IPS DF 19.7 (cell line): ENCODE results near the gene TUBGCP2.
"Not testable (repeated sequence)": the region's sequence is repeated elsewhere in the genome, so short reads cannot be mapped to it uniquely, and the experiment has no call there.

Source experiments
- DNase-seq: peaks from one replicate; pipeline ENCODE4 v3.0.0-alpha.2; 2013; ENCODE audit warnings: low read depth, low spot score

The TUBGCP2 gene

DNA sequence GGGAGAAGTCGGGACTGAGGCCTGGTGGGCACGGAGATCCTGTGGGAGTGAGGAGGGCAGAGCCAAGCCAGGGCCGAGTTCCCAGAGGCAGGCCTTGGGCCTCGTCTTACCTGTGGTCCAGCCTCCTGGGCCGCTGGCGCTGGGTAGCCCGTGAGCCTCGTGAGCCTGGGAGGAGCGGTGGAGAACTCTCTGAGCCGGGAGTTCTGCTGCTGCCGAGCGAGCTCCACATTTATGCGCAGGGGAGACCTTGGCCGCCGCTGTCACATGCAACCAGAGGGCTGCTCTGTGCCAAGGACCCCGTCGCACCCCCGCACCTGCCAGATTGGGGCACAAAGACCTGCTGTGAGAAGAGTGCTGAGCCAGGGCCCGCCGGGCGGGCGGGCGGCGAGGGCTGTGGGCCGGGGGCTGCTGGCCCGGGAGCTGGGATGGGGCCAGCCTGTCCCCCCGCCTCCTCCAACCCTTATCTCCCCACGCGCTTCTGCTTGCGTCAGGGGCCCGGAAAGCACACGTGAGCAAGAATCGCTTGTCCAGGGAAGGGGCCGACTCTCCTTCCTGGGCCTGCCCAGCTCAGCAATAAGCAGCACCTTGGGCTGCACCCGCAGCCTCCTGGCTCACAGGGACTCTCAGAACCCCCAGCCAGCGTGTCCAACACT, 60.9 kb downstream of the TUBGCP2 start:
- no peak for DNase-seq

DNA sequence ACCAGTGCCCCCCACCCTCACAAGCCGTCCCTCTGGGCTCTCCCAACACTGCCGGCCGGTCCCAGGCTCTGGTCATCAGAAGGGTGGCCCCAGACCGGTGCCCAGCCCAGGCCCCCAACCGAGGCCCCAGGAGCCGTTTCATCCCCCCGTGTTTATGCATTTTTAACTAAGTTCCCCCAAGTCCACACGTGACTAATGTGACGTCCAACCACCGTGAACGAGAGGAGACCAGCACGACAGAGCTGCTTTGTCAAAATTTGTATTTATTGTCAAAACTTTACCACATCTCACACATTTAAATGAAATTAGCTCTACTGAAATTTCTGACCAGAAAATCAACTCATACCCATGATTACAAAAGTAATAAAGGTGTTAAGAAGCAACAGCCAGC, 62.4 kb downstream of the TUBGCP2 start:
- DNase-seq: no peak

DNA sequence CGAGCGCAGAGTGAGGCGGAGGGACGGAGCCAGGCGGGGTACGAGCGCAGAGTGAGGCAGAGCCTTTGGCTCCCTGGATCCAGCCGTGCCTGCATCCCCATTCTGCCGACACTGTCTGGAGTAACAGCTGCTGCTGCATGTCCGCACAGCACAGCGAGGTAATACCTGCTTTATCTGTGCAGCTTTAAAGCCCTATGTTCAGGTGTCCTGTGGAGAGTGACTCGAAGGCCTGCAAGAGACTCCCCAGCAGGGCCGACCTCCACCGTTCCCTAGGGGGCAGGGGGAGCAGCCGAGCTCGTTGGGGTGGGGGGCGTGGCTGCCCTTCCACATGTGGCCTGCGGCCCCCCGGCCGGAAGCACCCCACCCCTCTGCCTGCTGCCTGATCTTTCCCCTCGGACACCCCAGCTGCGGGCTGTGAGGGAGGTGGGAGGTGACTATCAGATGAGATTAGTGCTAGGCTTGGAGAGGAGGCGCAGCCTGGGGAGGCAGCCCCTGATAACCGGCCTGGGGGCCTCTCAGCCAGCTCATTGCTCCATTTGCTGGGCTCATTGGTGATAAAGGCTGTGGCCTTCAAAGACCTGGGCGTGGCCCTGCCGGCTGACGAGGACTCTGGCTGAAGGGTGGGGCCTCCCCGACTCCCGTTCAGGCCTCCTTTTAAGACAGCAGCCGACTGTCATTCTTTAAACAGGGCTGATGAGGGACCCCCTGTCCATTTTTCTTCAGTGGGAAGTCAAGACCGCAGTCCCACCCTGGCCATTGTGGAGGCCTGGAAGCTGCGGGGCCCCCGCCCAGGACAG, 63.0 kb downstream of the TUBGCP2 start:
- no peak for DNase-seq

DNA sequence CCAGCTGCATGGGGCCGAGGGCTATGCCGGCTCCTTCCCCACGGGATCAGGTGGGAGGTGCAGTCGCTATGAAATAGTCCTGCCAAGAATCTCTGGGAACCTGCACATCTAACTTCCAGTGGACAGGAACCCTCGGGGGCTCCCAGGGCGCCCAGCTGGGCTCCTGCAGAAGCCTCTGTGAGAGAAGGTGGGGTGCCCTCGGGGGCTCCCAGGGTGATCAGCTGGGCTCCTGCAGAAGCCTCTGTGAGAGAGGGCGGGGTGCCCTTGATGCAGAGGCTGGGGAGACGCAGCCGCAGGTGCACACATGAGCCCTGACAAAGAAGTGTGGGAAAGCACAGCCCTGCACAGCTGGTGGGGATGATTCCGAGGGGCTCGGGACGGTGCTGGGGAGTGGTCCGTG, 65.1 kb downstream of the TUBGCP2 start:
- no peak for DNase-seq

GRCh38 chr10:133242611-133243356, 65.9 kb downstream of the TUBGCP2 start:
- no peak for DNase-seq

DNA sequence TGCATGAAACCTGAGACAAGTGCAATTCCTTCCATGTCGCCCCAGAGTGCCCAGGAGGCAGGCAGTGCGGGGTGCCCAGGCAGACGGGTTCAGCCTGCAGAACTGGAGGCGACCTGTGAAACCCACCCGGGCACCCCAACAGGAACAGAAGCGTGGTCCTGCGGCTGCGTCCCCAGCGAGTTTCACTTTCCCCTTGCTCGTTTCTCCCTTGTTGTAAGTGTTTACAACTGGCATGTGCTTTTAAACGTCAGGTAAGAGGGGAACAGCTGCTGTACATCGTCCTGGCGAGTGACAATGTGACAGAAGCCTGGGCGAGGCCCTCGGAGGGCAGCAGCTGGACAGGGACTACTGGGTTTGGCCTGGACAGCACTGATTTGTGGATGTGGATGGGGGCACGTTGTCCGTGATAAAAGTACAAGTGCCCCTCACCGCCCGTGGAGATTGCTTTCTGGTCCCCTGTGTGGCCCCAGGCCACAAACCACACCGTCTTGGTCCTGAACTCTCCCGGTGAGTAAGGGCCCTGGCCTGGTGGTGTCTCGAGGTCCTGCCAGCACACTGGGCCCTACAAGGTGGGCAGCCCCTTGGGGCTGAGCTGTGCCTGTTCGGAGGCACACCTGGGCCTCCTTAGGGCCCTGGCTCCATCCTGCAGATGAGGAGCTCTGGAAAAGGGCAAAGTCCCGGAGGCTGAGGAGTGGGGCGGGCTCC, 67.0 kb downstream of the TUBGCP2 start:
- DNase-seq: no peak

DNA sequence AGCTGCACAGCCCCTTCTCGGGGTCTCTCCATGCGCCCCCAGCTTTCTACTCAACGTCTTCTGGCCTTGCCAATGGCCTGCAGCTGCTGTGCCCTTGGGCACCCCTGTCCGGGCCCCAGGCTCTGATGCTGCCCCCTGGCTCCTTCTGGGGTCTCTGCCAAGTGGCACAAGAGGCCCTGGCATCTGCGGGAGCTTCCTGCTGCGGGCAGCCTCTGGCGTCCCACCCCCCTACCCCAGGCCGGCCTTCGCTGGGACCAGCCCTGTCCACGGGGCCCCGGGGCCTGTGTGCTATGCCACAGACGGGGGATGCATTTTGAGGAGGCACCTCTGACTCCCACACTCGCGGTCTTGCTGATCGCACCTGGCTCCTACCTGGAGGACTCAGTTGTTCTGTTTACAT, 68.7 kb downstream of the TUBGCP2 start:
- DNase-seq: no peak

DNA sequence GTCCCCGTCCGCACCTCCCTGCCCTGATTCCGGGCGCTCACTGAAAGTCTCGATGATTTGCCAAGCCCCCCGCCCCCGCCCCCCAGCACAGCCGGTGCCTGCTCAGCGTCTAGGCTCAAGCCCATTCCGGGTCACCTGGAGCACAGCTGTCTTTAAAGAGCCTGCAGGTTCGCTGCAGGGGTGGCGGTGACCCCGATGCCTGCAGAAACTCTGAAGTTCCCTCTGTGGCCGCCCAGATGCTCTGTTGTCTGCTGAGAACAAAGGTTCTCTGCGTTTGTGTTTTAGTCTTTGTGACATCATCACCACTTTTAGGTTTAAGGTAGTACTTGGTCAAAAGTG, 70.2 kb downstream of the TUBGCP2 start:
- DNase-seq: no peak

DNA sequence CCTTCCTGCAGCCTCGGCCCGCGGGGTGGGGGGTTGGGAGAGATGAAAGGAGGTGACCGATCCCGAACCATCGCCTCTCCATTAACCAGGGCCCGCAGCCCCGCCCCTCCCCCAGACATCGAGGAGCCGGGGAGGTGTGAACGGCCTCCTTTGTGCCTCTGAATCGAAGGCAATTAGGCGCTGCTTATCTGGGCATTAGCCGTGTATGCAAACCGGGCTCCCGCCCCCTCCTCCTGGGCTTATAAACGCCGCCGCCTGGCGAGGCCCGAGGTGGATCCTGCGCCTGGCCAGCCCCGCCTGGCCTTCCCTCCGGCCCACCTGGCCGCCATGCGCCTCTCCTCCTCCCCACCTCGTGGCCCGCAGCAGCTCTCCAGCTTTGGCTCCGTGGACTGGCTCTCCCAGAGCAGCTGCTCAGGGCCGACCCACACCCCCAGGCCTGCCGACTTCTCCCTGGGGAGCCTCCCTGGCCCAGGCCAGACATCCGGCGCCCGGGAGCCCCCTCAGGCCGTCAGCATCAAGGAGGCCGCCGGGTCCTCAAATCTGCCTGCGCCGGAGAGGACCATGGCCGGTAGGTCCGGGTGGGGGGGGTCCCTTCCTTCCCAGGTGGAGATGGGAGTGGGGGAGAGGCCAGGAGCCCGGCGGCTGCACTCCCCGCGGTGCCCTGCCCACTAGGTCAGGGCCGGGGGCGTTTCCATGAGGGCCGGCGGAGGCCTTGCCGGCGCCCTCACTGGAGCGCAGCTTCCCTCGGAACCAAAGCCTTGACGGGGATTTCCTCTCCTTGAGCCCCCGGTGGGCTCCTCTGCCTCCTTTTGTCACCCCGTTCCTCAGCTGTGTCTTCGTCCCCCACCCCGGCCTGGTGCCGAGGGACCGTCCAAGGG, 70.8 kb downstream of the TUBGCP2 start, which contains the start of gene VENTX:
Gene VENTX (plus strand): TSS at position 268 of the 878 bp plus-strand sequence. CDS start 60 bp downstream, at position 328.
- DNase-seq: no peak

DNA sequence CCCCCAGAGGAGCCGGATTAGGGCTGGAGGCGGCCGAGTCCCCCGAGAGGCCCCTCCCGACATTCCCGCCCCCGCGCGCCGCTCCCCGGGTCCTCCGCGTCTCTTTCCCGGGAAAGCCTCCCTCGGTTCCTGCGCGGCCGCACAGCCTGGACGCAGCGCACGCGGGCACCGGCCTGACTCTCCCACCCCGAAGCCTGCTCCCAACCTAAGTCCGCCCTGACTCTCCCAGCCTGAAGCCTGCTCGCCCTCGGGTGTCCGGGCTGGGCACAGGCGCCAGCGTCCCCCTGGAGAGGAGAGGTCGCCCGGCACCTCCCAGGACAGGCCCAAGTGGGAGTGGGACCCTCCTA, 71.5 kb downstream of the TUBGCP2 start:
- no peak for DNase-seq

DNA sequence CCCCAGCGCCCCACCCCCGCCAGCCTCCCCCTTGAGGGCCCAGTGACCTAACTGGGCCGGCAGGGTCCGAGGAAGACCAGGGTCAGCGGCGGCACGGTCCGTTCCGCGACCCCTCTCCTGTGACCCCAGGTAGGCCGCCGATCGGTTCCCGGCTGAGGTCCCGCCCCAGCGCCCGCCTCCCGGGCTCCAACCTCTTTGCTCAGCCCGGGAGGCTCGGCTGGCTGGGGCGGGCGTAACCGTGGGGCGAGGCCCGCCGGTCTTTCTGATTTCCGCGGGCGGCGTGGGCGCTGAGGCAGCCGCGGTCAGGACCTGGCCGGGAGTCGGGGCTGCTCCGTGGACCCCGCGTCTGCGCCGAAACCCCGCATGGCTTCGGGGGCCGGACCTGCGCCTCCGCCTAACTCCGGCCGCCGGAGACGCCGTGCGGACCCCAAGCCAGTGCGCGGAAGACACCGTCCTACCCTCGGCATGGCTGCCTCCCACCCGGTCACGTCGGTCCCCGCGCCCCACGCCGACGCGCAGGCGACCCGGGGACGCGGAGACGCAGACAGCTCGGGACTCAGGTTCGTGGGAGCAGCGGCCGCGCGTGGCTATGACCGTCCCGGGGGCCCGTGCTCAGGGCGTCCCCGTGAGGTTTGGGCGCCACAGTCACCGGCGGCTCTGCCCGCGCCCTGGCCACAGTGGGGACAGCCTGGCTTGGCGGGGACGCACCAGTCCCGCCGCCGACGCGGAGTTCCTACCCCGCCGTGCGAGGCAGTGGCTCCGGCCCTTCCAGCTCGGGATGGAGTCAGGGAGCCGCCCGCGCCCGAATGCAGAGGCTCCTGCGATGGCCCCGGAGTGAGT, 72.1 kb downstream of the TUBGCP2 start:
- no peak for DNase-seq

DNA sequence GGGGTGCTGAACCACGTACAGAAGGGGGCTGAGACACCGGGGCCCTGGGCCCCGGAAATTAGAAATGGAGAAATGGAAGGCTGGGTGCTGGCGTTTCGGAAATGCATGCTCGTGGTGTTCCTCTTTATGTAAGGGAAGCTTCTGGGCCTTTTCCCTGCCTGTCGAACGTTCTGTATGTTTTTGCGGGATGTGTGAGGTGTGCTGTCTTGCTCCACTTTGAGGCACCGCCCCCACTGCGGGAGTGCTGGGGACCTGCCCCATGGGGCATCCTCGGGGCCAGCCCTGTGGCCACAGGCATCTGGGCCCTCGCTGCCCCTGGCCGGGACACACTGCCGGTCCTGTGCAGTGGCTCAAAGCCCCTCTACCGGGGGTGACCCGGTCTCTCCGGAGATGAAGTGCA, 72.7 kb downstream of the TUBGCP2 start:
- no peak for DNase-seq

DNA sequence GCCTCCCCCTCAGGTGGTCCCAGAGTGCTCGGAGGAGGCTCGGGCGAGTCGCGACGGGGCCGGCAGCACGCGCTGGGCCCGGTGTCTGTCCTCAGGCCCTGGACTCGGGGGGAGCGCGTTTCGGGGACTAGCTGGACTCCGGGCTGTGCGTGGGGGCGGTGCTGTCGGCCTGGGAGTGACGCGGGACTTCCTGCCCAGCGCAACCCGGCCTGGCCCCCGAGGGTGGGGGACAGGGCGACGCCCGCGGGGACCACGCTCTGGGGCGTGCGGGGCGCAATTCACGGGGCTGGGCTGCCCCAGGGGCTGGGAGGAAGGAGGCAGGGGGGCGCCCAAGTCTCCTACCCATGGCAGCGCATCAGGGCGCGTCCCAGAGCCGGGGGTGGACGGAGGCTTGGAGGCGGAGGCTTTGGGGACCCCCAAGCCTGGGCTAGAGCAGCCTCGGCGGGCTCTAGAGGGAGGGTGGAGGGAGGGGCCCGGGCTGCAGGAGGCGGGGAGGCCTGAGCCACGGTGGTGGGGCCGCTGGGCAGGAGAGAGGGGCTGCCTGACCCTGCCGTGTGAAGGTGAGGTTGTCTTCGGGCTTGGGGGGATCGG, 73.3 kb downstream of the TUBGCP2 start:
- DNase-seq: no peak

- not testable (repeated sequence) for DNase-seq
Observed at GRCh38 chr10:133234796-133235195, 73.9 kb downstream of the TUBGCP2 start.

- no peak for DNase-seq
Observed at GRCh38 chr10:133231946-133232574, 76.6 kb downstream of the TUBGCP2 start.

- DNase-seq: no peak
Observed at GRCh38 chr10:133231244-133231945, 77.3 kb downstream of the TUBGCP2 start.

DNA sequence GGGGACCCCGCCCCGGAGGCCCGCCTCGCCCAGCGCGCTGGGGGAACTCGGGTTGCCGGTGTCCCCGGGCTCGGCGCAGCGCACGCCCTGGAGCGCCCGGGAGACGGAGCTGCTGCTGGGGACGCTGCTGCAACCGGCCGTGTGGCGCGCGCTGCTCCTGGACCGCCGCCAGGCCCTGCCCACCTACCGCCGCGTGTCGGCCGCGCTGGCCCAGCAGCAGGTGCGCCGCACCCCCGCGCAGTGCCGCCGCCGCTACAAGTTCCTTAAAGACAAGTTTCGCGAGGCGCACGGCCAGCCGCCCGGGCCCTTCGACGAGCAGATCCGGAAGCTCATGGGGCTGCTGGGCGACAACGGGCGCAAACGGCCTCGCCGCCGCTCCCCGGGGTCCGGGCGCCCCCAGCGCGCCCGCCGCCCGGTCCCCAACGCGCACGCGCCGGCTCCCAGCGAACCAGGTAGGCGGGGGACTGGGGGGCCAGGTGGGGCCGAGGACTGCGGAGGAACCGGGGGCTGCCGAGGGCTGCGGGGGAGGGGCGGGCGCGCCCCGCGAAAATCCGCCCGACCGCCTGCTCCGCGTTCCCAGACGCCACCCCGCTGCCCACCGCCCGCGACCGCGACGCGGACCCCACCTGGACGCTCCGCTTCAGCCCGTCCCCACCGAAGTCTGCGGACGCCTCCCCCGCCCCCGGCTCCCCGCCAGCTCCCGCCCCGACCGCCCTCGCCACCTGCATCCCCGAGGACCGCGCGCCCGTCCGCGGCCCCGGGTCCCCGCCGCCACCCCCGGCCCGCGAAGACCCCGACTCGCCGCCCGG, 78.1 kb downstream of the TUBGCP2 start:
- no peak for DNase-seq

GRCh38 chr10:133230044-133230361, 78.7 kb downstream of the TUBGCP2 start, which contains the start of gene UTF1:
TSS of gene UTF1 (plus strand) at chr10:133230217. CDS start at chr10:133230289, 72 bp downstream.
- DNase-seq: no peak
